NCI-H1417 treated with DMSO at 0.1 percent for 48 hours (cell line): Measurements from ENCODE around the gene MTF2.

ENCODE experiments used
- DNase-seq: peaks from one replicate; lab custom pipeline; 2025; lab: John Stamatoyannopoulos, UW

Gene MTF2

DNA sequence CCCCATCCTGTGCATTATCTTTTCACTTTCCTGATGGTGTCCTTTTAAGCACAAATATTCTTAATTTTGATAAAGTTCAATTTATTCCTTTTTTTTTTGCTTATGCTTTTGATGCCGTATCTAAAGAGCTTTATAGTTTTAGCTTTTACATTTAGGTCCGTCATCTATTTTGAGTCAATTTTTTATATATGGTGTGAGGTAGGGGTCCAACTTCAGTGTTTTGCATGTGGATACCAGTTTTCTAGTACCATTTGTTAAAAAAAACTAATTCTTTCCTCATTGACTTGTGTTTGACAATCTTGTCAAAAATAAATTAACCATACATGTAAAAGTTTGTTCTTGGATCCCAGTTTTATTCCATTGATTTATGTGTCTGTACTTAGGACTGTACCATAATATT, 4.9 kb downstream of the MTF2 start:
- DNase-seq: no peak

DNA sequence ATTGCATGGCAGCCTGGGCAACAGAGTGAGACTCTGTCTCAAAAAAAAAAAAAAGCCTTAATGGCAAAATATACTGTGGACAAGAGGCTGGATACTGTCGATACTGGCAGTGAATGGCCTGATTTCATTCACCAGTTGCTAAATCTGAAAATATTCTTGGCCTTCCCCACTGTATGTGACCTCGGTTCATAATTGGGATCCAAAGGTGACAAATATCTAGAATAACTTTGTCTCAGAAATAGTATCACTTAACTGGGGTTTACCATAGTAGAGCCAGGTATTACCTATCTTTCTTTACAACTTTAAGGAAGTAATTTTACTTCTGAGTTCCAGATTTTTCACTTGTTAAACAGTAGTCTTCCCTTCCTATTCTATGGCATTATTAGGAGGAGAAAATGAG, 8.4 kb downstream of the MTF2 start:
- no peak for DNase-seq

DNA sequence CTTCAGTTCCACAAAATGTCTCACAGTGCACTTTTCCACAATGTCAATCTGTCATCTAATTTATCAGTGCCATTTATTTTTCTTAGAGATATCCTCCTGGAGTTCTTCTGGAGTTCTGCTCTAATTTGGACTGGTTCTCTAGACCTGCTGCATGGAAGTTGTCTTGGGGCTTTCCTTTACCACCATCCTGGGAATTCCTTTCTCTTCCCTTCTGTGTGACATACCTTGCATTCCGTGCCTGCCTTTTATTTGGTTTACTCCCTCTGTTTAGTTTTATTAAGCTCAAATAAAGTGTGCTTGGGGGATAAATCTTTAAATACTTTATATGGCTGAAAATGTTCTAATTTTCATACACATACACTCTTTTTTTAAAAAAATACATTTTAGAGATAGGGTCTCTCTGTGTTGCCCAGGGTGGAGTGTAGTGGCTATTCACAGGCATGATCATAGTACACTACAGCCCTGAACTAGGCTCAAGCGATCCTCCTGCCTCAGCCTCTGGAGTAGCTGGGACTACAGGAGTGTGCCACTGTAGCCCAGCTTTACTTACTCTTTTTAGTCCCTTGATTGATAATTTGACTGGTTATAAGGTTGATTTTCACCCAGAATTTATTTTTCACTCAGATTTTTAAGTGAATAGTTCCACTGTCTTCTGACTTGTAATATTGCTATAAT, 14.4 kb downstream of the MTF2 start:
- no peak for DNase-seq

DNA sequence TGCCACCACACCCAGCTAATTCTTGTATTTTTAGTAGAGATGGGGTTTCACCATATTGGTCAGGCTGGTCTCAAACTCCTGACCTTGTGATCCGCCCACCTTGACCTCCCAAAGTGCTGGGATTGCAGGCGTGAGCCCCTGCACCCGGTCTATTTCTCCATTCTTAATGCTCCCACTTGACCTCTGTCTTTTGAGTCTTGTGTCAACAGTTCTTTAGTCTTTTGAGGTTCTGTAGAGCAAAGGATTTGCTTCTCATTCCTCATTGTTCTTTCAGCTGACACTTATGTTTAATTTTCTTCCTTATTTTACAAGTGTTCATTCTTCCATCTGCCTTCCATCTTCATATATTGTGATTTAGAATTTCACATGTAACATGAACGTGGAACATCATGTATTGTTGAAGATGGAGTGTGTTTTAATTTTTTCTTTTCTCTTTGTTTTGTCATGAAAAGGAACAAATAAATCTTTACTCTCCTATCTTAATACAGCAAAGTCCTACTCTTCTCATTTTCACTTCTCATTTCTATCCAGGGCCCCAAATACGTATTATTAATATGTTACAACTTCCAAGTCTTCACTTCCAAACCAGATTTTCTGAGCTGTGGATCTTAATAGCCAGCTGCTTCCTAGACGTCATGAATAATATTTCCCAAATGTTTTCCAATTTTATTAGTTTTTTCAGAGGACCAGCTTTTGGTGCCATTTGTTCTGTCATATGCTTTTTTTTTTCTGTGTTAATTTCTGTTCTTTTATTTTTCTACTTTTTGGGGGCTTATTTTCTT, 16.9 kb downstream of the MTF2 start:
- DNase-seq: no peak

DNA sequence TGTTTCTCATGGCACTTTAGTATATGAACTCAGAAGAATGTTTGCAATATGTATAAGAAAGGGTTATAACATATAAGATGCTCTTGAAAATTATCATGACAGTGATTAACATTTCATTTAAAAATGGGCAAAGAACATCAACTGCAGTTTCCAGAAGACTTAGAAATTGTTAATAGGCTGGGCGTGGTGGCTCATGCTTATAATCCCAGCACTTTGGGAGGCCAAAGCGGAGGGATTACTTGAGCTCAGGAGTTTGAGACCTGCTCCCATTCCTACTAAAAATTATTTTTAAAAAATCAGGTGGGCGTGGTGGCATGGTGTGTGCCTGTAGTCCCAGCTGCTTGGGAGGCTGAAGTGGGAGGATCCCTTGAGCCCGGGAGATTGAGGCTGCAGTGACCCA, 23.1 kb downstream of the MTF2 start:
- no peak for DNase-seq

DNA sequence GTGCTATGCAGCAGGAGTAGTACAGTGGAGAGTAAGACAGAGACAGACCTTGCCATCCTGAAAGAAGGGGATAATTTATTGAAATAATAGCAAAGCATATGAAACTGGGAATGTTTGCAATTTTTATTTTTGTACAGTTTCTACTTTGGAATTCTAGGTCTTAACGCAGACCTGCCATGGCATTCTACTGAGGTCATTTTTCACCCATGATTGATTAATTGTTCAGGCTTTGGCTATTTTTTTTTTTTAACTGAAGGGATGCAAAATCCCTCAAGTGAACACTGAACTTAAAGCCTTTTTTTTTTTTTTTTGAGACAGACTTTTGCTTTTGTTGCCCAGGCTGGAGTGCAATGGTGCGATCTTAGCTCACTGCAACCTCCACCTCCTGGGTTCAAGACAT, 27.1 kb downstream of the MTF2 start:
- no peak for DNase-seq

DNA sequence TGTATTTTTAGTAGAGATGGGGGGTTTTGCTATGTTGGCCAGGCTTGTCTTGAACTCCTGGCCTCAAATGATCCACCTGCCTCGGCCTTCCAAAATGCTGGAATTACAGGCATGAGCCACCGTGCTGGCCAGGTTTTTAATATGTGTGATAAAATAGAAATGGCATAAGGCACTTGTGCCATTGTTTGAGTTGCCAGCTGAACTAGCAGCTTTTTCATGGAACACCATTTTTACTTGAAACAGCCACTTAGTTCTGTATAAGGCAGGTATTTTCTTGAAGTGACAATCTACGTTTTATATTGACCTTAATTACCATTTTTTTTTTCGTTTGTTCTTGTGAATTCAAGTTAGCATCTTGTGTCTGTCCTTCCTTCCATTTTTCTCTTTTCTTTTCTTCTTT, 28.3 kb downstream of the MTF2 start:
- no peak for DNase-seq

DNA sequence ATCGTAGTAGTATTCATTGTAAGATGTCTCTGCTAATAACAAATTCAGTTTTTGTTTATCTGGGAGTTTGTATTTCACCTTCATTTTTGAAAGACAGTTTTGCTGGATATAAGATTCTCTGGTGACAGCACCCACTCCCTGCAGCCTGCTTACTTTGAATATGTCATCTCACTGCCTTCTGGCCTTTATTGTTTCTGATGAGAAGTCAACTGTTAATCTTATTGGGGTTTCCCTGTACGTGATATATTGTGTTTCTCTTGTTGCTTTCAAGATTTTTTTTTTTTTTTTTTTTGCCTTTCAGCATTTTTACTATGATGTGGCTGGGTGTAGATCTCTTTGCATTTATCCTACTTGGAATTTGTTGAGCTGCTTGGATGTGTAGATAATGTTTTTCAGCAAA, 29.3 kb downstream of the MTF2 start:
- no peak for DNase-seq

DNA sequence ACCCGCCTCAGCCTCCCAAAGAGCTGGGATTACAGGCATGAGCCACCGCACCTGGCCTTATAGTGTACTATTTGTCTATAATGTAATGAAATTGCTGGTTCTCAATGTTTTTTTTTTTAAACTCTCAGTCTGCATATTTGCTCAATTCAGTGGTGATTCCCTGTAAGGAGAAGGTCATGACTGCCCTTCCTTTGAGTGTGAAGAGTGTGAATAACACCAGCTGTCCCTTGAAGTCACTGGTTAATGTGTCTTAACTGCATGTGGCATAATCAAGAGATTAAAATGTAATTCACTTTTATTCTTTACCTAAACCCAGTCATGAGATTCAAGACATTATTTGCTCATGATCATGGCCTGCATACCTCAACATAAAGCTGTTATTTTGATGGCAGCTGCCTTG, 30.5 kb downstream of the MTF2 start:
- no peak for DNase-seq

DNA sequence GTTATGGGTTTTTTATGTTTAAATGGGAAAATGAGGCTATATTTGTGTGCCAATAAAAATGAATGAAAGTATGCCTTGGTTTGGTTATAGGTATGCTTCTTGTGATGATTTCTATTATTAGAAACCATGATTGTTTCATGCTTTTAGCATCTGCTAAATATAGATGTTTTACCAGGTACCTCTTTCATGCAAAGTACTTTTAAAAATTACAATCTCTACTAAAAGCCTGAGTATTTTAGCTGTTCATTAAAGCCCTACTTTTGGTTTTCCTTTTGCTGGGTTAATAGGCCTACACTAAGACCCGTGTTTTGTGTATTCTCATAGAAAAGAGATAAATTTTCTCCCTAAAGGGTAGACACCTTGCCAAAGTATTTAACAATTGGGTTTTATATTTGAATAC, 32.0 kb downstream of the MTF2 start:
- no peak for DNase-seq

DNA sequence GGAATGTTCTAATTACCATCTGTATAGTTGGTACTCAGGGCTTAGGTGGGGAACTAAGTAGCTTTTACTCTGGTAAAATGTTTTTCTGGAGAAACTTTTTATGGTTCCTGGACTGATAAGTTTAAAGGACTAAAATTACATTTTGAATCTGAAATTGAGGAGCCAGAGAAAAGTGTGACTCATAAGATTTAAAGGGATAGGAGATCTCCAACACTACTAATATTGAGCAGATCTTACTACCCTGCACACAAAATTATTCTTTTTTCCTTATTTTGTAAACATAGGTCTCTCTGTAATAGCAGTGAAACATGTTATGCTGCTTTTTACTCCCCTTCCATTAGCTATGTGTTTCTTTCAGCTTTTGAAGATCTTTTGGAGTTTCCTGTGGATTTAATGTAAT, 32.5 kb downstream of the MTF2 start:
- DNase-seq: no peak

DNA sequence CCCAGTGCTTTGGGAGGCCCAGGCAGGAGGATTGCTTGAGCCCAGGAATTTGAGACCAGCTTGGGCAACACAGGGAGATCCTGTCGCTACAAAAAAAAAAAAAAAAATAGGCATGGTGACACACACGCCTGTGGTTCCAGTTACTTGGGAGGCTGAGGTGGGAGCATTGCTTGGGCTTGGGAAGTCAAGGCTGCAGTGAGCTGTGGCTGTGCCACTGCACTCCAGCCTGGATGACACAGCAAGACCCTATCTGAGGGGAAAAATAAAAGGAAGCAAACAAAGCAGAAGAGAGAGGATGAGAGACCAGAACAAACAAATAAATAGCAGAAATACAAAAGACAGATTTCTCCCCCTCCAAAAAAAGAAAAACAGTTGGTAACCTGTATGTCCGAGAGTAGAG, 34.0 kb downstream of the MTF2 start:
- no peak for DNase-seq

DNA sequence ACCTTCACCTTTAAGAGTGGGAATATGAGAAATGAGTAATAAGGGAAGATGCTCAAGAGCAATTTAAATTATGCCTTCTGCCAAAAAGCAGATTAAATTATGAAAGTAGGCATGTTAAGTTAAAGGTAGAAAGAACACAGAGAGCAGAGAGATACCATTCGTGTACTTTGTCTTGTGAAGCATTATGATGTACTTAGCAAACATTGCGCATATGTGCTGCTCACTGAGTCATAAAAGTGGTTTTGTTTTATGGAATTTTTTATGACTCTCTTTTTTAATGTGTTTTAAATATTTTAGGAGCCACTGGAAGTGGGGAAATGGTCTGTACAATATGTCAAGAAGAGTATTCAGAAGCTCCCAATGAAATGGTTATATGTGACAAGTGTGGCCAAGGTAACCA, 35.3 kb downstream of the MTF2 start:
- no peak for DNase-seq

DNA sequence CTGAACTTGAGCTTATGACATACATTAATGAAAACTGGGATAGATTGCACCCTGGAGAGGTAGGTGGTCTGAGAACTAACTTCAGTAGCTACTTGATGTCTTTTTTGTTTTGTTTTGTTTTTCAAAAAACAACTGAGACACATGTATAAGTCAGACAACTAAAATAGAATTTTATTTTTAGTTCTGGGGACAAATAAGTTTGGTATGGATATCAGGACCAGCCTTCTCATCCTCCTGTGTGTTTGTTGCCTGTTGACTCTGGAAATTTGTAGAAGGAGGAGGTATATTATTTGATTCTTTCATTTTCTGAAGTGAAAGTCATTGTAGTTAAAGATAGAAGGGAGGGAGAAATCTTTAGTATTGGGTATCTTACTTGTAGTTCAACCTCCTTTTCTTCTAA, 41.5 kb downstream of the MTF2 start:
- no peak for DNase-seq

DNA sequence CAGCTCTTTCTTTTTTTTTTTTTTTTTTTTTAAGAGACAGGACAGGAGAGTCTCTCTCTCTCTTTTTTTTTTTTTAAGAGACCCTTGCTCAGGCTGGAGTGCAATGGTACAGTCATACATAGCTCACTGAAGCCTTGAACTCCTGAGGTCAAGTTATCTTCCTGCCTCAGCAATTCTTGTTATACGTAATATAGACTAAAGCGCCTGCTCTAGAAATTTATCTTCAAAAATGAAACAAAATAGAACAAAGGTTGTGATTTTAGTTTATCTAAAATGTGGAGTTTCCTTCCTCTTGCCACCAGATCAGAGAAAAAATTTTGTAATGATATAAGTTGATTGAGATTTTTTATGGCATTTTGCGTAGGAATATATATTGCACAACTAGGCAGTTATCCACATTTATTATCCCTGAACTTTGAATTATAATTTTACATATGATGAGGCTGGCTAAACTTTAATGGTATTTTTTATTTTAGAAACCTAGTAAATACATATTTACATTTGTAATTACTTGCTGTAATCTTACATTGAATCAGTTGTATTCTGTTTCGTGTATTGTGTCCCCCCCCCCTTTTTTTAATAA, 44.2 kb downstream of the MTF2 start:
- no peak for DNase-seq

DNA sequence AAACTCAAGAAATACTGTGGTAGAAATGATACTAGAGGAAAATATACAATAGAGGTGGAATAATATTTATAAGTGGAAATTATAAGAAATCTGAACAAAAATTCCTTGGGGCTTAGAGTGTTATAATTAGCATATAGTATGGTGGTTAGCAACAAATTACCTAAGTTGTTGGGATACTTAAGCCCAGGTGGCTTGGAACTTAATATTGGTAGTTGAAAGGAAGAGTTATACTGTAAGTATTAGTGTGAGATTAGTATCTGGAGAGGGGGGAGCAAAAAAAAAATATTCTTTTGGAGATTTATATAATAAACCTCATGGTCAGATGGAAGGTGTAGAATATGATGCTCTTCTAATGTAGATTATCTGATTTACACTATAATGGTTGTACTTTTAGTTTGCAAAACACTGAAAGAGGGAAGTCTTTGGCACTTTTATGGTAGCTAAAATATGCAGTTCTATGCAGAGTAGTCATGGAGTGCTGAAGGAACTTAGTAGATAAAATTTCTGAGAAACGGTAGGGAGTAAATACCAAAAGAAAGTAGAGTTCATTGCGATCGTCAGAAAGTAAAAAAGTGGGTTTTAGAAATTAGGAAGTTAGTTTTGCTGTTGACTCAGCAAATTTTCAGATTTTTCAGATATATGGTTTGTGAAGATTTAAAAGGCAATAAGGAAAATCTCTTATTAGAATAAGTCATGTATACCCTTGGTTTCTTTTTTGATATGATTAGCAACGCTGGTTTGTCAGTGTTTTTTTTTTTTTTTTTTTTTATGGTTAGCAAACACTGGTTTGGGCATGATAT, 45.7 kb downstream of the MTF2 start:
- no peak for DNase-seq

DNA sequence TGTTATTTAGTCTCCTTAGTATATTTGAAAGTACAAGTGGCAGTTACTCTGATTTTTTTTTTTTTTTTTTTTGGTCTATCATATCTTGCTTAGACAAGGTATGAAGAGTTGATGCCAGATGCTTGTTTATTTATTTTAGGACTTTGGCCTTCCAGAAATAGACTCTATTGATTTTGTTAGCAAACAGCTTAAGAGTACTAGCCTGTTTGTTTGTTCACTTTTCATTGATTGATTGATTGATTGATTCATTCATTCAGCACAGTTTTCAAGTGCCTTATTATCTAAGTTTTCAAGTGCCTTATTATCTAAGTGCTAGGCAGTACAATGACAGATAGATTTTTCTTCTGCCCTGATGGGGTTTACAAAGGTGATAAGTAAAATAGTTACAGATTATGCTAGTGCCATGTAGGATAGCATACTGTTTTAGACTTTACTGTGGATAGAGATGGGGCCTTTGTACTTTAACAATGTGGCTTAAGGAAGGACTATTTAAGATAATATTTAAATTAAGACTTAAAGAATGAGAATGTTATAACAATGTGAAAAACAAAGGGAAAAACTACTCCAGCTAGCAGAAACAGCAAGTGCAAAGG, 50.5 kb downstream of the MTF2 start:
- no peak for DNase-seq

DNA sequence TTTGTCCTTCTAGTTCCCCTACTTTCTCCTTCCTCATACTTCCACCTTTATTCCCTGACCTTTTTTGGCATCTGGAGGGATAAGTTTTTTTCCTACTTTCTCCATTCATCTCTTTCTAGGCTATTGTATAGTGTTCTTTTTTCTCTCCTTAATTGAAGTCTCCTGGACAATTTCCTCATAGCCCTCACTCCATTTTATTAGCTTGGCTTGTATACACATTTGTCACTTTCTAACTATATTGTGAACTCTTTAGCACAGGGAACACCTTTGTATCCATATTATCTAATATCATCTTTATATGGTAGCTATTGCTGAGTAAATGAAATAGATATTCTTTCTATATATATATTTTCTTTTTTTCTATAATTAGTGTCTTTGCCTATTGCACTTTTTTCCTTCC, 53.6 kb downstream of the MTF2 start:
- no peak for DNase-seq

DNA sequence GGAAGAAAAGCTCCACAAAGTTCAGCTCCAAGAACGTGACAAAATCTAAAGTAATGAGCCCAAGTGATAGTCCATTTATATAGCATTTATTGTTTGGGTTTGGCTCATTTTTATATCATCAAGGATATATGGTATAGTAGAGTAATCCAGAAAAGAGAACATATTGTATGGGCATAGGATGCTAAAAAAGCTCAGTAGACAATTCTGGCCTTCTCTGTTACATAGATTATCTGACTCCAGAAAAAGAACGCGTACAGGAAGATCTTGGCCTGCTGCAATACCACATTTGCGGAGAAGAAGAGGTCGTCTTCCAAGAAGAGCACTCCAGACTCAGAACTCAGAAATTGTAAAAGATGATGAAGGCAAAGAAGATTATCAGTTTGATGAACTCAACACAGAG, 57.4 kb downstream of the MTF2 start:
- DNase-seq: no peak

DNA sequence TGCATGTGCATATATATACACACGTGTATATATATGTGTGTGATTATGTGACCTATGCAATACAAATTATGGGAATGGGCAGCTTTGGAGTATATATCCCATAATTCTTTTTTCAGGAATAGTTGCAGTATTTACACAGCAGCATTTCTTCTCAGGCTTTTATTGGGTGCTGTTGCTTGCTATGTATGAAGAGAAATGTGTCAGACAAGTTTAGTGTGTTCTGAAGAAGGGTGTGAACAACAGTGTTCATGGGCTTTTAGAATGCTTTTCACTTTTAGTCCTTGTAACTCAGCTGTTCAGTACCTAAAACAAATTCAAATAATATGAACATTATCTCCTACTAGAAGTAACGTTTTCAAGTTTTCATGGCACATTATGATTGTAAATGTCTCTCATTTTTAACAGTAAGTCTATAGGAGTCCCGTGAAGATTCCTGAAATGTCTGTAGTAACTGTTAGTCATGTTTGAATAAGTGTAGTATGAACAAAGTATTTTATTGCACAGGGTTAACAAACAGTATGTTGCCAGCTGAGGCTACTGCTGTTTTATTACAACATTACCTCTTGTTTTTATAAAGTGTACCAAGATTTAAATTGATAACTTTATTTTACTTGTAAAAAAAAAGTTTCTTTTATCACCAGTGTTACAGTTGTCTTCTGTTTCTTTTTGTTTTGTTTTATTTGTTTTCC, 58.7 kb downstream of the MTF2 start:
- no peak for DNase-seq

DNA sequence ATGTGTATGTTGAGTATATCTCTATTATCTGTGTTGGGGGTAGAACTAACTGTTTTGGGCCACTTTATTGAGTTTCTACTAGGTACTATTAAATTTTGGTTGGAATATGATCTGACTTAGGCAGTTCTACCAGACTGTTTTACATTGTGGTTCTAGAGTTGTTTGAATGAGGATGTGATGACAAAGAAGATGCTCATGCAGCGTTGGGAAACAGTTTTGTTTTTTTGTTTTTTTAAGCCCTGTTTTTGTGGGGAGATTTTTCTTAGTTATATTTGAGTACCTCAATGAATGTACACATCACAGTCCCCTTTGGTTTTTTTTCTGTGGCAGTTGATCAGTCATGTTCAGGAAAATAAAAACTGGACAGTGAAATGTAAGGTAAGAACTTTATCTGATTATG, 61.0 kb downstream of the MTF2 start:
- no peak for DNase-seq

DNA sequence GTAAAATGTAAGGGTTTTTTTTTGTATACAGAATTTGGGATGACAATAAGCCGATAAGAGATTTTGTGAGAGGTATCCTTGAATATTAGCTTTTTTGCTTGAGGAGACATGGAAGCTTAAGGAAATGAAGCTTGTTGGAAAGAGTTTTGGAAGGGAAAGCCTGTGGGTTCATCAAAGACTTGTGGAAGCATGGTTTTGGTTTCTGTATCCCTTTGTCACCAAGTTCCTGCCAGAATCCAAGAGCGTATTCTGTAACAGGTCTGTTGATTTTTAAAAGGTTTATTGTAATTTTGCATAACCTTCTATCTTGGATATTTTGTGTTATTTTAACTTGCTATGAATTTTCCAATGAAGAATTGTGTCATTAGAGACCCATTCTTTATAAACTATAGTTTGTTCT, 63.1 kb downstream of the MTF2 start:
- no peak for DNase-seq
